ENCODE data around the gene CCDC86. TPM values are rescaled to one million over a fixed set of nuclear protein-coding genes. Genes with fewer than 3 reads are reported as not detected.
A peak's percentile ranks its signal among the peaks of the same experiment; 100 is the strongest.

The CCDC86 gene
- polyA plus RNA-seq, 2 of the 4 experiments (the other 2 are of a cell fraction) = 42.8 to 71.1 TPM

DNA sequence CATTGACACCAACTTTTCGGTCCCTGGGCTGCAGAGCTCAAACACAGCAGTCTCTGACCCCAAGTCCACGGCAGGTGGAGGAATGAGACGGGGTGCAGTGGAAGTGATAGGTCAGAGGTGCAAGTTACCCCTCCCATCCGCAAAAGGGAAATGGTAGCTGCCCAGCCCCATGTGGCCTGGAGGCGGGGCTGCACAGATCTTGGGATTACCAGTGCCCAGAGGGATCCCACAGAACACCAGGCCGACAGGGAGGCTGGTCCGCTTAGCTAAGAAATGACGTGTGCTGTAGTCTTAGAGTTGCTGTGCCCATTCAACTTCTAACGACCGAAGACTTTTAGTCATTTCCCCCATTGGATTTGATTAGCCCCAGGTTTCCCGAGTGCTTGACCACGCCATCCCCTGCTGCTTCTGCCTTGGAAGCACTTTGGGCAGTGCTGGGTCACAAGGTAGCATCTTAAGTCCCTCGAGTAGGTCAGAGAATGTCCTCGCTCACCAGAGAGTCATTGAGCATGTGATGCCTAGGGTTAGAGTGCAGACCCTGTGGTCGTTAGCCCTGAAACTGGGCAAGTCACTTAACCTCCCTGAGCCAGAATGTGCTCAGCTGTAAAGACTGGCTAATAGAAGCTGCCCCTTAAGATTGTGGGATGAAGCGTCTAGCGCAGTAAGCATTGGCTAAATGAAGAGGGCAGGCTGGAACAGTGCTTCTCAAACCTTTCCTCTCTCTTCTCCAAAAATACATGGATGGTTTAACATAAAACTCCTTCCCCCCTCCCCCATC, 9.6 kb downstream of the CCDC86 start:
- CTCF ChIA-PET = interaction anchor here (0.8 to 3.6 kb wide), 10 partner anchors 13 to 279 kb away, joined by 3 to 21 read pairs (median 4); no protein-coding TSS in a partner anchor
- POLR2A ChIA-PET = interaction anchor here (1.1 kb wide), 1 partner anchor 9 kb away, joined by 4 read pairs; the partner anchor contains the start of gene CCDC86
- Histone ChIP-seq H3K4me3 (no peak overlapping the region), H3K4me2 (no peak overlapping the region), H3K4me1 (no peaks in the 10 kb centered on the region), H3K27ac (no peak overlapping the region), H3K9me3 (no peaks in the 10 kb centered on the region)
- no peak for DNase-seq (ENCODE audit: low read depth in 1 of 2, low spot score in 1 of 2)
- WGBS (ENCODE audit: missing lambda C conversion rate) = 90% methylated on average over 17 of the region's 17 CpGs
- ATAC-seq = 0 out of 6 replicates have a peak, but pooled peaks of 1 of the 2 experiments have one; percentile 10
- TF ChIP-seq NR3C1 (IDR thresholded peaks at IDR 0.05) (no peak), EHF (CRISPR knock-in tag; IDR thresholded peaks at IDR 0.05) (no peak), RNF2 (IDR thresholded peaks at IDR 0.05; ENCODE audit: borderline replicate concordance, low read depth) (no peak), HOXB13 (CRISPR knock-in tag; IDR thresholded peaks at IDR 0.05; ENCODE audit: low read depth) (no peak), EHMT2 (IDR thresholded peaks at IDR 0.05; ENCODE audit: low read depth) (no peak), HOXA7 (CRISPR knock-in tag; IDR thresholded peaks at IDR 0.05) (no peak), POLR2A (IDR thresholded peaks at IDR 0.05; ENCODE audit: low read length) (no peak), RAD21 (conservative IDR thresholded peaks at IDR 0.05 in 1 of 2, IDR thresholded peaks at IDR 0.05 in 1 of 2) (no peak), NPAS2 (CRISPR knock-in tag; IDR thresholded peaks at IDR 0.05; ENCODE audit: borderline replicate concordance) (no peak), HEYL (CRISPR knock-in tag; IDR thresholded peaks at IDR 0.05) (no peak), JUN (IDR thresholded peaks at IDR 0.05) (no peak), ZNF302 (CRISPR knock-in tag; IDR thresholded peaks at IDR 0.05) (no peak), FOSL2 (IDR thresholded peaks at IDR 0.05) (no peak), FOSL2 (CRISPR knock-in tag; IDR thresholded peaks at IDR 0.05) (no peak), NFE2L2 (conservative IDR thresholded peaks at IDR 0.05; ENCODE audit: low read length) (no peak), CEBPB (IDR thresholded peaks at IDR 0.05) (no peak), RARB (CRISPR knock-in tag; IDR thresholded peaks at IDR 0.05) (no peak), FOSB (CRISPR knock-in tag; IDR thresholded peaks at IDR 0.05) (no peak)
- TF ChIP-seq, protein P1, sequence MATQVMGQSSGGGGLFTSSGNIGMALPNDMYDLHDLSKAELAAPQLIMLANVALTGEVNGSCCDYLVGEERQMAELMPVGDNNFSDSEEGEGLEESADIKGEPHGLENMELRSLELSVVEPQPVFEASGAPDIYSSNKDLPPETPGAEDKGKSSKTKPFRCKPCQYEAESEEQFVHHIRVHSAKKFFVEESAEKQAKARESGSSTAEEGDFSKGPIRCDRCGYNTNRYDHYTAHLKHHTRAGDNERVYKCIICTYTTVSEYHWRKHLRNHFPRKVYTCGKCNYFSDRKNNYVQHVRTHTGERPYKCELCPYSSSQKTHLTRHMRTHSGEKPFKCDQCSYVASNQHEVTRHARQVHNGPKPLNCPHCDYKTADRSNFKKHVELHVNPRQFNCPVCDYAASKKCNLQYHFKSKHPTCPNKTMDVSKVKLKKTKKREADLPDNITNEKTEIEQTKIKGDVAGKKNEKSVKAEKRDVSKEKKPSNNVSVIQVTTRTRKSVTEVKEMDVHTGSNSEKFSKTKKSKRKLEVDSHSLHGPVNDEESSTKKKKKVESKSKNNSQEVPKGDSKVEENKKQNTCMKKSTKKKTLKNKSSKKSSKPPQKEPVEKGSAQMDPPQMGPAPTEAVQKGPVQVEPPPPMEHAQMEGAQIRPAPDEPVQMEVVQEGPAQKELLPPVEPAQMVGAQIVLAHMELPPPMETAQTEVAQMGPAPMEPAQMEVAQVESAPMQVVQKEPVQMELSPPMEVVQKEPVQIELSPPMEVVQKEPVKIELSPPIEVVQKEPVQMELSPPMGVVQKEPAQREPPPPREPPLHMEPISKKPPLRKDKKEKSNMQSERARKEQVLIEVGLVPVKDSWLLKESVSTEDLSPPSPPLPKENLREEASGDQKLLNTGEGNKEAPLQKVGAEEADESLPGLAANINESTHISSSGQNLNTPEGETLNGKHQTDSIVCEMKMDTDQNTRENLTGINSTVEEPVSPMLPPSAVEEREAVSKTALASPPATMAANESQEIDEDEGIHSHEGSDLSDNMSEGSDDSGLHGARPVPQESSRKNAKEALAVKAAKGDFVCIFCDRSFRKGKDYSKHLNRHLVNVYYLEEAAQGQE (IDR thresholded peaks at IDR 0.05) = no peak
- TF ChIP-seq, protein P2, sequence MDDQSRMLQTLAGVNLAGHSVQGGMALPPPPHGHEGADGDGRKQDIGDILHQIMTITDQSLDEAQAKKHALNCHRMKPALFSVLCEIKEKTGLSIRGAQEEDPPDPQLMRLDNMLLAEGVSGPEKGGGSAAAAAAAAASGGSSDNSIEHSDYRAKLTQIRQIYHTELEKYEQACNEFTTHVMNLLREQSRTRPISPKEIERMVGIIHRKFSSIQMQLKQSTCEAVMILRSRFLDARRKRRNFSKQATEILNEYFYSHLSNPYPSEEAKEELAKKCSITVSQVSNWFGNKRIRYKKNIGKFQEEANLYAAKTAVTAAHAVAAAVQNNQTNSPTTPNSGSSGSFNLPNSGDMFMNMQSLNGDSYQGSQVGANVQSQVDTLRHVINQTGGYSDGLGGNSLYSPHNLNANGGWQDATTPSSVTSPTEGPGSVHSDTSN (IDR thresholded peaks at IDR 0.05) = no peak
- TF ChIP-seq, protein P3, sequence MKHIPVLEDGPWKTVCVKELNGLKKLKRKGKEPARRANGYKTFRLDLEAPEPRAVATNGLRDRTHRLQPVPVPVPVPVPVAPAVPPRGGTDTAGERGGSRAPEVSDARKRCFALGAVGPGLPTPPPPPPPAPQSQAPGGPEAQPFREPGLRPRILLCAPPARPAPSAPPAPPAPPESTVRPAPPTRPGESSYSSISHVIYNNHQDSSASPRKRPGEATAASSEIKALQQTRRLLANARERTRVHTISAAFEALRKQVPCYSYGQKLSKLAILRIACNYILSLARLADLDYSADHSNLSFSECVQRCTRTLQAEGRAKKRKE (CRISPR knock-in tag; IDR thresholded peaks at IDR 0.05; ENCODE audit: low read depth) = no peak
- no peak for FAIRE-seq
